GM12874 (cell line): Measurements from ENCODE around the gene HDAC7.

Source experiments
- CTCF ChIP-seq: IDR thresholded peaks from 2 replicates; pipeline ENCODE4 v1.5.1; 2011; ENCODE audit warnings: low read depth, mild to moderate bottlenecking, control low read depth, low read length, moderate library complexity; ENCODE audit not compliant: insufficient read depth

HDAC7 gene

GRCh38 chr12:47804171-47804570, 15.5 kb downstream of the HDAC7 start:
- no peak for TF ChIP-seq CTCF

- TF ChIP-seq CTCF, result no peak
These were observed 16.4 kb downstream of the HDAC7 start for GRCh38 chr12:47803191-47803875.

- TF ChIP-seq CTCF, result peak; percentile 31; the same call in 1 of the 2 replicates
These were observed 17.4 kb downstream of the HDAC7 start for GRCh38 chr12:47802312-47802711.

- no peak for TF ChIP-seq CTCF
These were observed 17.8 kb downstream of the HDAC7 start for GRCh38 chr12:47801904-47802246.

GRCh38 chr12:47801170-47801903, 18.4 kb downstream of the HDAC7 start:
- TF ChIP-seq CTCF, result no peak

GRCh38 chr12:47800582-47800981, 19.1 kb downstream of the HDAC7 start:
- no peak for TF ChIP-seq CTCF

- no peak for TF ChIP-seq CTCF
These were observed 20.2 kb downstream of the HDAC7 start for GRCh38 chr12:47799357-47799955.
